ENCODE results near the gene PSEN1. TPM values are rescaled to one million over a fixed set of nuclear protein-coding genes. Genes with fewer than 3 reads are reported as not detected.
A peak's percentile ranks its signal among the peaks of the same experiment; 100 is the strongest.

PSEN1 gene
- total and polyA plus RNA-seq, 2 of the 8 experiments (the other 6 are each of a cell fraction or from before 2014, with no cell fraction given) = 10.1 to 38.7 TPM

GRCh38 chr14:73173092-73173735, 36.9 kb downstream of the PSEN1 start (continued):
- TF ChIP-seq, protein P1, sequence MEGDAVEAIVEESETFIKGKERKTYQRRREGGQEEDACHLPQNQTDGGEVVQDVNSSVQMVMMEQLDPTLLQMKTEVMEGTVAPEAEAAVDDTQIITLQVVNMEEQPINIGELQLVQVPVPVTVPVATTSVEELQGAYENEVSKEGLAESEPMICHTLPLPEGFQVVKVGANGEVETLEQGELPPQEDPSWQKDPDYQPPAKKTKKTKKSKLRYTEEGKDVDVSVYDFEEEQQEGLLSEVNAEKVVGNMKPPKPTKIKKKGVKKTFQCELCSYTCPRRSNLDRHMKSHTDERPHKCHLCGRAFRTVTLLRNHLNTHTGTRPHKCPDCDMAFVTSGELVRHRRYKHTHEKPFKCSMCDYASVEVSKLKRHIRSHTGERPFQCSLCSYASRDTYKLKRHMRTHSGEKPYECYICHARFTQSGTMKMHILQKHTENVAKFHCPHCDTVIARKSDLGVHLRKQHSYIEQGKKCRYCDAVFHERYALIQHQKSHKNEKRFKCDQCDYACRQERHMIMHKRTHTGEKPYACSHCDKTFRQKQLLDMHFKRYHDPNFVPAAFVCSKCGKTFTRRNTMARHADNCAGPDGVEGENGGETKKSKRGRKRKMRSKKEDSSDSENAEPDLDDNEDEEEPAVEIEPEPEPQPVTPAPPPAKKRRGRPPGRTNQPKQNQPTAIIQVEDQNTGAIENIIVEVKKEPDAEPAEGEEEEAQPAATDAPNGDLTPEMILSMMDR (IDR thresholded peaks at IDR 0.05; ENCODE audit: control extremely low read depth in 1 of 3, insufficient read depth in 1 of 3, low read depth in 1 of 3, low read length in 3 of 3) = peak in 2 of 3 experiments; percentile 25 to 29; a peak in 2 of 4 replicates
- TF ChIP-seq TBP (IDR thresholded peaks at IDR 0.05; ENCODE audit: low read depth, low read length) = no peak
- TF ChIP-seq PHF8 (conservative IDR thresholded peaks at IDR 0.05; ENCODE audit: low read depth, low read length) = no peak
- TF ChIP-seq RAD21 (IDR thresholded peaks at IDR 0.05 in 1 of 2, conservative IDR thresholded peaks at IDR 0.05 in 1 of 2; ENCODE audit: low read depth in 2 of 2, low read length in 2 of 2) = peak; percentile 57 to 64
- no peak for TF ChIP-seq GTF2F1 (IDR thresholded peaks at IDR 0.05; ENCODE audit: borderline replicate concordance, low read depth, low read length)

All from H1 (cell line).